ENCODE data around the gene PRR7.

The PRR7 gene

GRCh38 chr5:177479774-177480173, 33.2 kb downstream of the PRR7 start:
- Histone ChIP-seq H3K4me3 (IDR thresholded peaks at IDR 0.05; ENCODE audit: insufficient read depth, low read depth, low read length) (no peak overlapping the region), H2AFZ (ENCODE audit: low read depth) (no peak overlapping the region), H3K27me3 (ENCODE audit: insufficient read depth, low read depth) (no peaks in the 10 kb centered on the region), H3K27ac (no peak overlapping the region), H3K4me1 (ENCODE audit: low read depth, poor library complexity, severe bottlenecking) (no peaks in the 10 kb centered on the region), H3K79me2 (ENCODE audit: insufficient read depth, low read depth) (no peaks in the 10 kb centered on the region), H3K36me3 (ENCODE audit: insufficient read depth) (no peaks in the 10 kb centered on the region), H3K9ac (no peak overlapping the region), H4K20me1 (ENCODE audit: insufficient read depth) (no peaks in the 10 kb centered on the region), H3K4me2 (no peak overlapping the region)
- TF ChIP-seq CTCF (conservative IDR thresholded peaks at IDR 0.05; ENCODE audit: low read depth, low read length) = no peak

- no peak for TF ChIP-seq CTCF (conservative IDR thresholded peaks at IDR 0.05; ENCODE audit: low read depth, low read length)
- no peaks in the 10 kb centered on the region for H3K79me2 ChIP-seq (ENCODE audit: insufficient read depth, low read depth)
- no peaks in the 10 kb centered on the region for H4K20me1 ChIP-seq (ENCODE audit: insufficient read depth)
- H3K27ac ChIP-seq = no peak overlapping the region
- H3K36me3 ChIP-seq (ENCODE audit: insufficient read depth) = no peaks in the 10 kb centered on the region
- no peaks in the 10 kb centered on the region for H3K4me1 ChIP-seq (ENCODE audit: low read depth, poor library complexity, severe bottlenecking)
- no peak overlapping the region for H3K4me3 ChIP-seq (IDR thresholded peaks at IDR 0.05; ENCODE audit: insufficient read depth, low read depth, low read length)
- H3K9ac ChIP-seq = no peak overlapping the region
- H3K4me2 ChIP-seq = no peak overlapping the region
- no peaks in the 10 kb centered on the region for H3K27me3 ChIP-seq (ENCODE audit: insufficient read depth, low read depth)
- no peak overlapping the region for H2AFZ ChIP-seq (ENCODE audit: low read depth)
Observed at GRCh38 chr5:177482359-177482795, 35.8 kb downstream of the PRR7 start.

GRCh38 chr5:177483042-177483441, 36.4 kb downstream of the PRR7 start:
- Histone ChIP-seq H3K79me2 (ENCODE audit: insufficient read depth, low read depth) (no peaks in the 10 kb centered on the region), H3K4me2 (no peak overlapping the region), H3K9ac (no peak overlapping the region), H3K4me3 (IDR thresholded peaks at IDR 0.05; ENCODE audit: insufficient read depth, low read depth, low read length) (no peak overlapping the region), H3K27ac (no peak overlapping the region), H2AFZ (ENCODE audit: low read depth) (no peak overlapping the region), H3K4me1 (ENCODE audit: low read depth, poor library complexity, severe bottlenecking) (no peaks in the 10 kb centered on the region), H3K27me3 (ENCODE audit: insufficient read depth, low read depth) (no peaks in the 10 kb centered on the region), H3K36me3 (ENCODE audit: insufficient read depth) (no peaks in the 10 kb centered on the region), H4K20me1 (ENCODE audit: insufficient read depth) (no peaks in the 10 kb centered on the region)
- TF ChIP-seq CTCF (conservative IDR thresholded peaks at IDR 0.05; ENCODE audit: low read depth, low read length) = no peak

- Histone ChIP-seq H2AFZ (ENCODE audit: low read depth) (no peak overlapping the region), H3K36me3 (ENCODE audit: insufficient read depth) (no peaks in the 10 kb centered on the region), H3K27me3 (ENCODE audit: insufficient read depth, low read depth) (no peaks in the 10 kb centered on the region), H3K27ac (no peak overlapping the region), H4K20me1 (ENCODE audit: insufficient read depth) (no peaks in the 10 kb centered on the region), H3K9ac (no peak overlapping the region), H3K4me2 (no peak overlapping the region), H3K4me1 (ENCODE audit: low read depth, poor library complexity, severe bottlenecking) (peaks cover 5% of the 10 kb centered on the region), H3K4me3 (IDR thresholded peaks at IDR 0.05; ENCODE audit: insufficient read depth, low read depth, low read length) (no peak overlapping the region), H3K79me2 (ENCODE audit: insufficient read depth, low read depth) (no peaks in the 10 kb centered on the region)
- TF ChIP-seq CTCF (conservative IDR thresholded peaks at IDR 0.05; ENCODE audit: low read depth, low read length) = no peak
Observed at GRCh38 chr5:177483994-177484901, 37.6 kb downstream of the PRR7 start.

Data from KMS-11 (cell line).